ENCODE data around the gene ANTKMT.

DNA sequence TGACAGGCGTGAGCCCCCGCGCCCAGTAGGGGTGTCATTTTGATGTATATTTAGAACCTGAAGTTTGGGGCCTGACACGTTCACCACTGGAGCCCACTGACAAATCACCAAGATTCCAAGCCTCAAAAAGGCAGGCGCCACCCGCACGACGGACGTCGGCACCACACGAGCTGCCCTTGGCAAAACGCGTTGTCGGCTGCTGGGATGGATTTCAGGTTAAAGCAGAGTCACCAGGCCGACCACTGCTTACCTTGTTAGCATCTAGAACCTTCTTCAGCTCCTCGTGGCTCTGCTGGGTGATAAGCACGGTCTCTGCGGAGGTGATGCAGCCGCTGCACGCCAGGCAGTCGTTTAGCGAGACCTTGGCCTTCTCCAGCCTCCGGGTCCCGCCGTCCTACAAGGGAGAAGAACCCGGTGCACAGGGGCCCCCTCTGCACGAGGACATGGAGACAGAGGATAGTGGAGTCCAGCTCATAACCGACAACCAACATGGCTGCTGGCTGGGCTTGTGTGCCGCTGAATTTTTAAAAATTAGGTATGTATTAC is 16.1 kb downstream of the ANTKMT start:
- TF ChIP-seq, protein P1, sequence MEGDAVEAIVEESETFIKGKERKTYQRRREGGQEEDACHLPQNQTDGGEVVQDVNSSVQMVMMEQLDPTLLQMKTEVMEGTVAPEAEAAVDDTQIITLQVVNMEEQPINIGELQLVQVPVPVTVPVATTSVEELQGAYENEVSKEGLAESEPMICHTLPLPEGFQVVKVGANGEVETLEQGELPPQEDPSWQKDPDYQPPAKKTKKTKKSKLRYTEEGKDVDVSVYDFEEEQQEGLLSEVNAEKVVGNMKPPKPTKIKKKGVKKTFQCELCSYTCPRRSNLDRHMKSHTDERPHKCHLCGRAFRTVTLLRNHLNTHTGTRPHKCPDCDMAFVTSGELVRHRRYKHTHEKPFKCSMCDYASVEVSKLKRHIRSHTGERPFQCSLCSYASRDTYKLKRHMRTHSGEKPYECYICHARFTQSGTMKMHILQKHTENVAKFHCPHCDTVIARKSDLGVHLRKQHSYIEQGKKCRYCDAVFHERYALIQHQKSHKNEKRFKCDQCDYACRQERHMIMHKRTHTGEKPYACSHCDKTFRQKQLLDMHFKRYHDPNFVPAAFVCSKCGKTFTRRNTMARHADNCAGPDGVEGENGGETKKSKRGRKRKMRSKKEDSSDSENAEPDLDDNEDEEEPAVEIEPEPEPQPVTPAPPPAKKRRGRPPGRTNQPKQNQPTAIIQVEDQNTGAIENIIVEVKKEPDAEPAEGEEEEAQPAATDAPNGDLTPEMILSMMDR (IDR thresholded peaks at IDR 0.05): no peak
- TF ChIP-seq POLR2AphosphoS5 (IDR thresholded peaks at IDR 0.05; ENCODE audit: insufficient read depth in 1 of 2, low read depth in 1 of 2) (no peak), POLR2A (IDR thresholded peaks at IDR 0.05) (no peak)

Data from vagina (tissue), 2 donors.